Midbrain (tissue), 1 donor: ENCODE results near the gene CBX7.
A peak's percentile ranks its signal among the peaks of the same experiment; 100 is the strongest.

ENCODE experiments used
- DNase-seq: peaks from one replicate; lab custom pipeline; 2025; lab: John Stamatoyannopoulos, UW

CBX7 gene

DNA sequence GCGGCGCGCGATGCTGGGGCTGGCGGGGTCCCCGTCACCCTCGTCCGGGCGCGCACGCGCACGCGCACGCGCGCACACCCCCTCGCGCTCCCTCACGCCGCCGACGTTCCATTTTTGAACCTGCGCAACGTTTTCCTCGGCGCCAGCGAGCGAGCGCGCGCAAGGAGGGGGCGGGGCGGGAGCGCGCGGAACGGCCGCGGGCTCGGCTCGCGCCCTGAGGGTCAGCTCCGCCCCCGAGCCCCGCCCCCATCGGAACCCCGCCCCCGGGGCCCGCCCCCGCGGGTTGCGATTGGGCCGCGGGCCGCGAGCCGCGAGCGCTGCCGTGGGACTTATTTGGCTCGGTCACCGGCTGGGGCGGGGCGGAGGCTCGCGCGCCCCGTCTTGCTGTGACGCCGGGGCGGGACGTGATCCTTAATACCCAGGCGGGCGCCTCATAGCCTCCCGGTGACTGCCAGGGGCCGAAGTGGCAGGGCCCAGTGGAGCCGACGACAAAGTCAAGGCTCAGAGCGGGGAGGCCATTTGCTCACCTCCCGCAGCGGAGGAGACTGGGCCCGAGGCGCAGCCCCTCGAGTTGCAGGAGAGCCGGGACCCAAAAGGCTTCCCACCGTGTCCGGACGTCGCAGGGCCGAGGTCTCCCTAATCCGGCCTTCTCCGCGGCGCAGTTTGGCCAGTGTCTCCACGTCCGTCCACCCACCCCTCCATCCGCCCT, at the start of gene CBX7:
Gene CBX7 (minus strand): TSS at position 170 of the 709 bp plus-strand sequence. CDS start 236 bp downstream, outside the sequence.
- DNase-seq: peak; percentile 95

DNA sequence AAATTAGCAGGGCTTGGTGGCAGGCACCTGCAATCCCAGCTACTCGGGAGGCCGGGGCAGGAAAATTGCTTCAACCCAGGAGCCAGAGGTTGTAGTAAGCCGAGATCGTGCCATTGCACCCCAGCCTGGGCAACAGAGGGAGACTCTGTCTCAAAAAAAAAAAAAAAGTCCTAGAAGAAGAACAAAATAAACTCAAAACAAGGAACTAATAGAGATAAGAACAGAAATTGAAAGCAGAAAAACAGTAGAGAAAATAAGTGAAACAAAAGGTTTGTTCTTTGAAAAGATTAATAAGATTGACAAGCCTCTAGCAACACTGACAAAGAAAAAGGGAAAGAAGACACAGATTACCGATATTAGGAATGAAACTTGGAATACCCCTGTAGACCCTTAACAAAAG, 45.1 kb upstream of the CBX7 start:
- no peak for DNase-seq

DNA sequence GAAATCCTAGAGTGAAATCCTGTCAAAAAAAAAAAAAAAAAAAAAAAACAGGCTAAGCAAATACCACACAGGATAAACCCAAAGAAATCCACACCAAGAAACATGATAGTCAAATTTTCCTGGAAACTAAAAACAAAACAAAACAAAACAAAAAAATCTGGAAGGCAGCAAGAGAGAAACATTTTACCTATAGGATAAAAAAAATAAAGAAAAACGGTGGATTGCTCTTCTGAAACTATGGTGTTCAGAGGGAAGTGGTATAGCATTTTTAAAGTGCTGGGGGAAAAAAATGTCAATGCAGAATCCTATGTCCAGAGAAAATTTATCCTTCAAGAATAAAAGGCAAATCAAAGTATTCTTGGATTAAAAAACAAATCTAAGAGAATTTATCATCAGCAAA, 41.6 kb upstream of the CBX7 start:
- DNase-seq: no peak

DNA sequence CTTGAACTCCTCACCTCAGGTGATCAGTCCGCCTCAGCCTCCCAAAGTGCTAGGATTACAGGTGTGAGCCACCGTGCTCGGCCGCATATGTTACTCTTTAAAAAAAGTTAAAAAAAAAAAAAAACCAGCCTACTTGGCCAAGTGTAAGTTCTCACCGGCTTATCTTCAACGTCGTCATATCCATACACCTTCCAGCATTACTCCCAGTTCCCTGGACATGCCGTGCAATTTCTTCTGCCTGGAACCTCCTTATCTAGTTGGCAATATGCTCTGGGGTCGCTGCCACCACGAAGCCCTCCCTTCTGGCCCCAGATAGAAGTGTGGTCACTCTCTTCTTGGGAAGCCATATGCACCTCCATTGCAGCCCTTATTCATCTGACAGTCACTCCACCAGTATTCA, 36.3 kb upstream of the CBX7 start:
- no peak for DNase-seq

DNA sequence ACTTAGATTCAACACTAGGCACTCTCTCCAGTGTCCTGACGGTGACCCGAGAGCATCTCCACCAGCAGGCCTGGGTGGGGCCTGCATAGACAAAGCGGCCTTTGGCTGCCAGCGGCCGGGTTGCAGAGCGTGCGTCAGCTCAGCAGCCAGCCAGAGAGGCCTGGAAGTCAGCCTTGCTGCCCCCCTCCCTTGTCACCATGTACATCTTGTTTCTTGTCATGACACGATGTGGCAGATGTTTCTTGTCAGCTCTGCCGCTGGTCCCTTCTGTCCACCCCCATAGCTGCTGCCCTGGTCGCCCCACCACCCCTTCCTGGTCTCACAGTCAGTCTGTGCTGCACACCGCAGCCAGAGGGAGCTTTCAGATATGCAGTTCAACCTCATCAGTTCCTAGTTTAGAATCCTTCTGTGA, 33.1 kb upstream of the CBX7 start:
- DNase-seq: peak; percentile 75

DNA sequence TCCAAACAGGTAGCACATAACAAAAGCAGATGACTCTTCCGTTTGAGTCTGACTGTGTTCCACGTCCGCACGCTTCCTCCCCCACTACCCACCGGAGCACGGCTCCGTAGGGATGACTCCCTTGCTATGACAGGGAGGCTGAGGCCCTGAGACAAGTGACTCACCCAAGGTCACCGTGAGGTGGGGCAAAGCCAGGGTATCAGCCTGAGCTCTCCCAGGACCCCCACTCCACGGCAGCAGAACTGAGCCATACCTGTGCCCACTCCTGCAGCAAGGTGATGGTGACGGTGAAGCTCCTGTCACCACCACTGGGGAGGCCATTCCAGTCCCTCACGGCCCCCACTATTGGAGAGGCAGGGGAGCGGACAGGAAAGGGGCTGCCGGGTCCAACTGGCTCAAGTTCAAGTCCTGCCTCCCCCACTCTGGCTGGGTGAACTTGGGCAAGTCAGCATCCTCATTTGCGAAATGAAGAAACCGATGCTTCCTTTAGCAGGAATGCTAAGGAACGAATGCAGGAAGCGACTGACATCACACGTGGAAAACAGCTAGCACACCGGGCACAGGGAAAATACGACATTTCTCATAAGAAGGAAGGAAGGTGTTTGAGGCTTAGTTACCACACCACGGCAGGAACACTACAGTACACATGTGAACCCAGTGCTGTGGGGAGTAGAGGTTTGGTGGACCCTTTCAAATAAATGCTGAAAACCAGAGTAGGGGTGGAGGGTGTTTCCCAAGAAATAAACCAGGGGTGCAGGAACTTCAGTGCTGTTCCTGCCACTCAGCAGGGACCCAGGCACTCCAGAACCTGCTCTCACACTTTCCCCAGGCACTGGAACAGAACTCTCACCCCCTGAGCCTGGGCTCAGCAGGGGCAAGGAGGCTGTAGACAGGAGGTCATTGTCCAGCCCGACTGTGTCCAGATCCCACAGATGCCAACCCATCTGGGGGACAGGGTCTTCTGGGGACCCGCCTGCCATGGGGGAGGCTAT, 32.4 kb upstream of the CBX7 start:
- no peak for DNase-seq

DNA sequence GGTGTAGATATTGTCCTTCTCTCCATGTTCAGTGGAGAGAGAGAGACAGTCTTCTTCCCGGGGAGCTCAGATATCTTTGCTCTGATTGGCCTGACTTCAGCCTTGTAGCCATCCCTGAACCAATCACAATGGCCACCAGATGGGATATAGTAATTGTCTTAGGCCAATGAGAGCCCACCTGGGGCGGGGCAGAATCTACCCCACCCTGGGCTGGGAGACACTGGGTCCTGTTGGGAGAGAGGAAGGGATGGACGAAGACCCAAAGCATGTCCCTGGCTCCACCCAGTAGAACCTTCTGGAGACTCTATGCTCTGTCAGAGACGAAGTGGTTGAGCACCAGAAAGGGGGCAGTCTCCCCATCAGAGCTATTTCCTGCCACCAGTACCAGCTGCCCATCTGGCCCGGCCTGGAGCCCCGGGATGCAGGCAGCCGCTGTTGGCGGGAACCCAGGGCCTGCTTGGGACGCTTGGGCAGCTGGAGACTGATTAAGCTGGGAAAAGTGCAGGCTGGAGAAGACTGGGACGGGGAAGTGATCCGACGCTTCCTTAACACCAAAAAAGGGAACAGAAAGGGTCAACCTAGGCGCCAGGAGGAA, 31.6 kb upstream of the CBX7 start:
- DNase-seq: peak; percentile 40

DNA sequence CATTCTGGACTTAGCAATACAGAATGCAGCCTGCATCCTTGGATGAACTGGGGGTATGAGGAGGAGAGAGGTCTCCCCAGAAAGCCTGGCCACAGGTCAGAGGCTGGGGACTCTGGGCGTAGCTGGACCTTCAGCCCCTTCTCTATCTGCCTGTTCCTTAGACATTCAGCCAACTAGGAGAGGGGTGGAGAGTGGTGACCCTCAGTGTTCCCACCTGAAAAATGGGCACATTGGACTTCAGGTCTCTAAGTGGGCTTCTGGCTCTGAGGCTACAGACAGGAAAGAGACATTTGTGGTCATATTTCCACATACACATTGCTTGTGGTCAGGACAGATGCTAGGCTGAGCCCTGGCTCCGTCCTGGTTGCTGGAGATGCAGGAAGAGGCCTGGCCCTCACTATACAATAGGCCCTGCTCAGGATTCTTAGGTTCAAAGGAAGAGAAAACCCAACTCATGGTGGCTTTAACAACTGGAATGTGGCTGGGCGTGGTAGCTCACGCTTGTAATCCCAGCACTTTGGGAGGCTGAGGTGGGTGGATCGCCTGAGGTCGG, 30.1 kb upstream of the CBX7 start:
- no peak for DNase-seq

DNA sequence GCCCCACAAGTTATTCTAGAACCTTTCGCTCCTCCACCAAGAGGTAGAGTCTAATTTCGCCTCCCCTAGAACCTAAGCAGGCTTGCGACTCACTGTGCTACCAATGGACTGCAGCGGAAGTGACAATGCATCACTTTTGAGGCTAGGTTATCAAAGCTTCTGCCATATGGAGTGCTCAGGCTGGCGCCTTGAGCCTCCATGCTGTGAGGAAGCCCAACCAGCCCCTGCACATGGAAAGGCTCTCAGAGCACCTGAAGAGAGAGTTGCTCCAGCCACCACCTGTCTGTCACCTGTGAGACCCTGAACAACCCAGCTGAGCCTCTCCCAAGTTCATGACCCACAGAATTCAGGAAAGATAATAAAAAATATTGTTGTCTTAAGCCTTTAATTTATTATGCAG, 29.3 kb upstream of the CBX7 start:
- DNase-seq: no peak

DNA sequence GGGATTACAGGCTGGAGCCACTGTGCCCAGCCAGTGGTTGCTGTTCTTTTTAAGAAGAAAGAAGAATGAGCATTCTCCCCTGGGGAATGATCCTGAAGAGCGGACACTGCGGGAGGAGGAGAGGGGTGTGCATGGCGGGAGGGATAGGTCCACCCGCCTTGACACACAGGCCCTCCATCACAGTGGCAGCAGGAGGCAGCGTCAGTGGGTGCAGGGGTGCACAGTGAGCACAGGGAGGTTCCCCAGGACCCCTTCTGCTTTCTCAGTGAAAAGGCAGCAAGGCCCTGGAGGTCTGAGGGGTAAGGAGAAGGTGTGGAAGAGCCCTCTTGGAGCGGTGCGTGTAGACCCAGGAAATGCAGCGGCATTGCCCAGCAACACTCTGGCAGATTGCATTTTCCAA, 28.9 kb upstream of the CBX7 start:
- no peak for DNase-seq

DNA sequence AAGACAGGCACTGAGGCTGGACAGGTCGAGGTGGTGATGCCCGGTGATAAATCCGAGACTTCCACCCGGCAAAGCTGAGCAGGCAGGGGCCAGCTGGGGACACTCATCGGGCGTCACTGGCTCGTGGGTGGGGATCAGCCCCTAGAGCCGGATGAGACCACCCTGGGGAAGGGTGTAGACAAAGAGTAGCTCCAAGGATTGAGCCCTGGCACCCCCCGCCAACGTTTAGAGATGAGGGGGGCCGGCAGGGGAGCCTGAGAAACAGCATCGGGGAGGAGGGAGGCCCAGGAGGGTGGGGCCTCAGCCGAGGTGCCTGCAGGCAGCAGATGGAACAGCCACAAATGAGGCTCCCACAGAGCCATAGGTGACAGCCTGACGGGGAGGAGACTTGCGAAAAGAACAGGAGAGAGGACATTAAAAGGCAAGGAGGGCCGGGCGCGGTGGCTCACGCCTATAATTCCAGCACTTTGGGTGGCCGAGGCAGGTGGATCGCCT, 27.4 kb upstream of the CBX7 start:
- DNase-seq: no peak

DNA sequence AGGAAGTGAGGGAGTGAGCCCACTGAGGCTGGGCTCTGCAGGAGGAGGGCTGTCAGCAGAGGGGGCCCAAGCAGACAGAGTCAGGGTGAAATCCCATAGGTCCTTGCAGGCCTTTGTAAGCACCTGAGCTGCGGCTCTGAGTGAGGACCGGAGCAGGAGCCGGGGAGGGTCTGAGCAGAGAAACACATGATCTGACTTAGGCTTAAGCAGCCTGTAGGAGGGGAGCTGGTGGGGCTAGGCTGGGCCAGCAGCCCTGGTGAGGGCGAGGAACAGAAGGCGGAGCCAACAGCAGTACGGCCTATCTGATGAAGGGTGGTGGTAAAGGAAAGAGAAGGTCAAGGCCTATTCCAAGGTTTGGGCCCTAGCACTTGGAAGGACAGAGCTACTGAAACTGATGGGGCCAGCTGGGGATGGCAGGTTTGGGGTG, 26.9 kb upstream of the CBX7 start:
- no peak for DNase-seq

DNA sequence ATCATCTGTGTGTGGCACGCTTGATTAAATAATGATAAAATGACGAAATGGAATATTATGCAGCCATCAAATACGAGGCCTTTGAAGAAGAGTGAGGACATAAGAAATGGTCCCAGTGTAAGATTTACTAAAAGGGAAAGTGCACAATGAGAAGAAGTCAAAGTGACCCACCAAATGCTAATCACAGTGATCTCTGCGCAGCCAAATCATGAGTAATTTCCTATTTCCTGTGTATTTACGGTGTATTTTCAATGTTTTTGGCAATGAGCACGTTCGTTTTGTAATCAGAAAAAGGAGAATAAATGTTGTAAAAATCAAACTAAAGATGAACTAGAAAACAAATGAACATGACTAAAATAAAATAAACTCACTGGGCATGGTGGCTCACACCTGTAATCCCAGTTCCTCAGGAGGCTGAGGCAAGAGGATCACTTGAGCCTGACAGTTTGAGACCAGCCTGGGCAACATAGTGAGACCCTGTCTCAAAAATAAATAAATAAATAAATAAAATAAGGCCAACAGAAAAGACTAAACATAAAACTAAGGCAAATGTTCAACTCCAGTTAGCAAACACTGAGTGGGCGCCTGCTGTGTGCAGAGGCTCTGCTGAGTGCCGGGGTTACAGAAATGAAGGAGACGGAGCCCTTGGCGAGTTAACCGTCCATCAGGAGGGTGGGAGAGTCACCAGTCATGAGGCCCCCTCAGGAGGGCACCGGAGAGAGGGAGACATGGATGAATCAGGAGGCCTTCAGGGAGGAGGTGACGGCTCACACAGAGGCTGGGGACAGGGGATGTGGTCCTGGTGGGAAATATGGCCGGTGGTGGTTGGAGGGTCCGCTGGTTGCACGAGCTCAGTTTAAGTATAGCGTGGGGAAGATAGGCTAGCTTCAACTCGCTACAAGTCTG, 26.0 kb upstream of the CBX7 start:
- DNase-seq: no peak

DNA sequence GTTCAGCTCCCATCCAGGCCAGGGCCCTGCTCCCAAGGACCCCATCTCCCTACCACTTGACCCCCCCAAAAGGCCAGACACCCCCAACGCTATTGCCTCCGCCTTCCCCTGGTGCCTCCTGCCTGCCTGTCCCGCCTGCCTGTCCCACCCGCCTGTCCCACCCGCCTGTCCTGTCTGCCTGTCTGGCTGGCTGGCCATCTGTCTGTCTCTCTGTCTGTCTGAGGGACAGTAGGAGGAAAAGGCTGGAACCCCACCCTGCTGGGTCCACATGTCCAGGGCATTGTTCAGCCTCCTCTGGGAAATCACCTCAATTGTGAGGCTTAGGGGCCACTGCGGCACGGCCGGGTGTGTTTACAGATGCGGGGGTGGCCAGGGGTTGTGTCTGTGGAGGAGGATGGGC, 25.3 kb upstream of the CBX7 start:
- DNase-seq: no peak

DNA sequence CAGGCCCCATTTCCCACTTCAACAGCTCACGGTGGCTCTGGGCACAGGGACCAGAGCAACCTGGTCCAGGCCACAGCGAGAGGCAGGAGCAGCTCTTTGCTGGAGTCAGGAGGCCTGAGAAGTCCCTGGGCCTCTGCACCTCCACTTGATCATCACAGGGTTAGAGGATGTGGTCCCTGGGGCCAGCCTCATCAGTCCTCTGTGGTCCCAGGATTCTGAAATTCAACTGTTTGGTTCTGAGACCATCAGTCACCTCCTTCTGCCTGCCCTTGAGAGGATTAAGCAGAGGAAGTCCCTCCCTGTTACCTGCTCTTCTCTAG, 24.9 kb upstream of the CBX7 start:
- DNase-seq: no peak

DNA sequence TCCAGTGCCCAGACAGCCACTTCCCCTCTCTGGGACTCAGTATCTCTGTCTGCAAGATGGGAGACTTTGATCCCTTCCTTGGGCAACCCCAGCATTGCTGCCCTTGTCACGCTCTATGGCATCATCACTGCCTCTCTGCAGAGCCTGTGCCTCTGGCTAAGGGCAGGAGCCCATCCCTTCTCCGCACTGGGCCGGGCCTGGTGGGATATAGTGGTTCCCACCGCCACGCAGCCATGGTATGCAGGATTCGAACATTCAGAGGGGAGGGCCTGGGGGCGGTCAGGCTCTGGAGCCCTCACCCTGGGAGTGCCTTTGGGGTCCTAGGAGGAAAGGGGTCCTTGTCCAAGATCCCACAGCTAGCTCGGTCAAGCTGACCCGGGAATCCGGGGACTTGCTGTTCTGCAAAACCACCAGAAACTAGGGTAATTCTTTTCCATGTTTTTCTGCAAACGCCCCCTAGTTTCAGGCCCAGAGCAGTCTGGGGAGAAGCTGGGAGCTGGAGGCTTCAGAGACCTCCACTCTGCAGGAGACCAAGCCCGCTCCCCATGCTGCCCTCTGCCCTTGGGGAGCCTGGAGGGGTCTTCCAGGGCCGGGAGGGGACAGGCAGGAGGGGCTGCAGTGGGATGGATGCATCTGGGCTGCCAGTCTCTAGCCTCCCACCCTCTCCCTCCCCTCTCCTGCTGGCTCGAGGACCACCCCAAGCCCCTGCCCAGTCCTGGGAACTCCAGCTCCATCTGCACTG, 24.4 kb upstream of the CBX7 start:
- no peak for DNase-seq

DNA sequence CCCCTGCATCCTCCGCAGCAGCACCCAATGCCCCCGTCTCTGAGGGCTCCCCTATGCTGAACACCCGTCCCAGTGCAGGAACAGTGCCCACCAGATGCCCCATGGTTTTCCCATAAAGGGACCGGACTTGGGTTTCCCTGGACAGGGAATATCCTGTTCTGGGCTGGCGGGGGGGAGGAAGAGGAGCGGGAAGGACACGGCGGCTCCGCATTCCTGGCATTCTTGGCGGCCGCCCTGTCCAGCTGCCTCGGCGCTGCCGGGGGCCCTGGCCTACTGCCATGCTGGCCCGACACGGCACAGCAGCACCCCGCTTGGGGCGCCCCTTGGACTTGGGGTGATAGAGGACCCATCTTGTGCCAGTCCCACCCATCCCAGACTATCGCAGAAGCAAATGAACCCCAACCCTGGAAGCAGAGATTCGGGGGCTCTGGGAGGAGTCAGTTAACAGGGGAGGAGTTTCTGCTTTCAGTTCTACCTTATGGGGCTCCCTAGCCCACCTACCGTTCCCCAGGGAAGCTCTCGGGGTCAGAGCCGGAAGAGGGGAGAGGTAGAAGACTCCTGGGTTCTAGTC, 23.7 kb upstream of the CBX7 start:
- DNase-seq: no peak

DNA sequence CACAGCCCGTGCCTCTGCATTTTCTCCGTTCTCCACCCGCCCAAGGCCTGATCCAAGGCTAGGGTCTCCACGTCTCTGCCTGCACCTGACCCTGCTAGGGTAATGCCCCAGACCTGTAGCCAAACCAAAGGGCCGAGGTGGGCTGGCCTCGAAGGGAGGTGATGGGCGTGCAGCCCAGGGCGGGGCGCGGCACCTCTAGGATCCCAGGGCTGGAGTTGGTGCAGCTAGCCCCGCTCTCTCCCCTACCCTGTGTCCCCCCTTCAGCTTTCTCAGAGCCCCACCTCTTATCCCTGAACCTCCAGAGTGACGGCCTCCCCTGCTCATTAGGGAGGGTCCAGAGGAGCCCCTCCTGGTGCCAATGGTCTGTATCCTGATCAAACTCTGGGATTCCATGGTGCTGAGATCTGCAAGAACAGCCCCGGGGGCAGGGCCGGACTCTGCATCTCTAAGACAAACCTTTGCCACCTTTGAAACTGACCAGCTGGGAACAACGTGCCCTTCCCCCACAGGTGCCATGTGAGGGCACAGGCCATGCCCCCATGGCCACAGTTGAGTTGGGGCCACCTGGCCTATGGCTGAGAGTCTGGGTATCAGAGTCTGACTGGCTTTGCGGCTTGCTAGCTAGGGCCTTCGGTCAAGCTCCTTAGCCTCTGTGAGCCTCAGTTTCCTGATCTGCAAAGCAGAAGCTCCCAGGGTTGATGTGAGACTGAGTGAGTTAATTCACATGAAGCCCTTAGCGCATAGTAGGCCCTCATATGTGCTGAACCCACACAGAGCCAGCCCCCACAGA, 23.1 kb upstream of the CBX7 start:
- DNase-seq: no peak
